GM12878 (cell line): ENCODE measurements around the gene DOCK2. TPM values are rescaled to one million over a fixed set of nuclear protein-coding genes. Genes with fewer than 3 reads are reported as not detected.

ENCODE experiments used
- ATAC-seq: fragments of 200-7000 bp; cut with Tn5 transposase; 3 replicates; pipeline ENCODE4 v1.9.1; 2020; ENCODE audit warnings: mild to moderate bottlenecking, moderate library complexity
- BruUV-seq: library from RNA; stranded (reverse); fragments of 400-500 nt; replicated peaks from 2 replicates; lab custom pipeline; 2021; lab: Mats Ljungman, UMichigan
- CTCF ChIA-PET: fragments of 300-600 bp; sonication (Branson Sonifier 250); formaldehyde crosslinking; extraction: SDS; loops from one replicate; lab custom pipeline; 2021; ENCODE audit warnings: inconsistent platforms; lab: Yijun Ruan, JAX
- POLR2A ChIA-PET: fragments of 350-600 bp; formaldehyde crosslinking; extraction: SDS; loops from one replicate; lab custom pipeline; 2021; ENCODE audit warnings: inconsistent platforms; lab: Charles Lee
- RAD21 ChIA-PET: fragments of 300-600 bp; sonication (Branson Sonifier 250); formaldehyde crosslinking; loops from one replicate; lab custom pipeline; 2023; ENCODE audit warnings: antibody characterized with exemption; ENCODE audit not compliant: unreplicated experiment; lab: Charles Lee
- SMC1A ChIA-PET: fragments of 300-600 bp; sonication (Branson Sonifier 250); formaldehyde crosslinking; loops from one replicate; lab custom pipeline; 2023; ENCODE audit not compliant: unreplicated experiment, uncharacterized antibody; lab: Charles Lee
- DNase-seq: peaks from one replicate; pipeline ENCODE4 v3.0.0-alpha.2; 2011; ENCODE audit warnings: low read depth, low spot score
- FAIRE-seq: peaks from 3 replicates; lab custom pipeline; 2011; peaks lifted over from hg19 to GRCh38; lab: Jason Lieb, UNC
- H2AFZ ChIP-seq: 2 replicates; pipeline ENCODE4 v1.6.0; 2011; ENCODE audit warnings: low read depth, low read length, control low read depth; ENCODE audit not compliant: control insufficient read depth
- H3K27ac ChIP-seq: 2 replicates; pipeline ENCODE4 v1.5.1; 2011; ENCODE audit warnings: control low read depth; ENCODE audit not compliant: control insufficient read depth, insufficient read depth
- H3K27me3 ChIP-seq, 2 experiments: replicated peaks in 1 of 2; 2 replicates each; pipeline versions ENCODE4 v1.6.0 to v1.6.1; 2011; ENCODE audit warnings: low read length in 1 of 2; ENCODE audit not compliant: control insufficient read depth in 2 of 2, insufficient read depth in 2 of 2
- H3K36me3 ChIP-seq, 2 experiments: 2 replicates each; pipeline ENCODE4 v1.5.1; 2011; ENCODE audit warnings: low read length in 1 of 2; ENCODE audit not compliant: control insufficient read depth in 2 of 2, insufficient read depth in 2 of 2
- H3K4me1 ChIP-seq: 2 replicates; pipeline ENCODE4 v1.6.1; 2011; ENCODE audit warnings: mild to moderate bottlenecking, low read length, moderate library complexity, mixed read lengths; ENCODE audit not compliant: control insufficient read depth, insufficient read depth
- H3K4me2 ChIP-seq: 2 replicates; pipeline ENCODE4 v1.6.0; 2011; ENCODE audit warnings: control low read depth; ENCODE audit not compliant: control insufficient read depth, insufficient read depth
- H3K4me3 ChIP-seq: fragments of 200-600 bp; sonication (generic); 2 replicates; pipeline ENCODE4 v1.5.1; 2016
- H3K79me2 ChIP-seq: 2 replicates; pipeline ENCODE4 v1.6.0; 2011; ENCODE audit warnings: low read length; ENCODE audit not compliant: control insufficient read depth, insufficient read depth
- H3K9ac ChIP-seq: 2 replicates; pipeline ENCODE4 v1.8.0; 2011; ENCODE audit warnings: low read length, control low read depth, mixed read lengths; ENCODE audit not compliant: control insufficient read depth, insufficient read depth
- H3K9me3 ChIP-seq: replicated peaks from 3 replicates; pipeline ENCODE4 v1.5.1; 2011; ENCODE audit warnings: mild to moderate bottlenecking, low read length; ENCODE audit not compliant: control insufficient read depth, insufficient read depth
- H4K20me1 ChIP-seq: 2 replicates; pipeline ENCODE4 v1.6.0; 2011; ENCODE audit not compliant: control insufficient read depth, insufficient read depth
- BACH1 ChIP-seq: fragments of 450-650 bp; IDR thresholded peaks from 2 replicates; pipeline ENCODE4 v1.6.1; 2017; ENCODE audit warnings: mild to moderate bottlenecking, borderline replicate concordance
- CEBPB ChIP-seq, 2 experiments: fragments of 150-350 bp in 1 of 2; IDR thresholded peaks; 2 replicates each; pipeline ENCODE4 v1.6.1; 2012 to 2014; ENCODE audit warnings: low read depth in 2 of 2, low read length in 2 of 2, borderline replicate concordance in 1 of 2, inconsistent platforms in 1 of 2
- CHD4 ChIP-seq: fragments of 200-600 bp; sonication (generic); IDR thresholded peaks from 2 replicates; pipeline ENCODE4 v1.6.1; 2016; ENCODE audit warnings: mild to moderate bottlenecking
- FOXK2 ChIP-seq: fragments of 450-650 bp; IDR thresholded peaks from 2 replicates; pipeline ENCODE4 v1.6.1; 2017; ENCODE audit warnings: mild to moderate bottlenecking, moderate library complexity
- POLR2AphosphoS2 ChIP-seq: IDR thresholded peaks from 2 replicates; pipeline ENCODE4 v1.6.1; 2011; ENCODE audit warnings: low read depth, mild to moderate bottlenecking, low read length, improper control_type of control experiment, moderate library complexity
- WGBS: methylation state at CpG from one replicate; pipeline ENCODE4 v1.1.6; 2016; ENCODE audit warnings: low lambda C conversion rate; ENCODE audit not compliant: insufficient replicate concordance, insufficient coverage; ENCODE audit errors: missing lambda C conversion rate; 5-methylcytosine and 5-hydroxymethylcytosine counted together
- in situ Hi-C: fragments of 300-500 bp; cut with MboI; formaldehyde crosslinking; loops from 9 replicates; pipeline ENCODE4 v1.14.3; 2018; ENCODE audit warnings: mixed read lengths
- intact Hi-C: fragments of 100-400 bp; cut with micrococcal nuclease; formaldehyde crosslinking; loops from one replicate; pipeline ENCODE4 v1.14.2; 2022; ENCODE audit not compliant: unreplicated experiment
- polyA plus RNA-seq, 11 experiments: library from polyadenylated mRNA; depleted of rRNA in 4 of 11; unstranded in 6 of 11; stranded (reverse) in 5 of 11; fragments of >200 nt; fragmentation: Nextera tagmentation in 4 of 11; fragmentation: Illumina TruSeq in 1 of 11; extraction: Ambion mirVana in 4 of 11; extraction: Trizol in 1 of 11; gene quantifications; 1 replicate in 1 of 11; 2 replicates in 10 of 11; pipeline versions ENCODE4 v1.2.1 to v1.2.3, GENCODE V29; 2011 to 2016; ENCODE audit warnings: inconsistent platforms in 2 of 11, missing spikeins in 2 of 11, low read depth in 1 of 11
- total RNA-seq, 4 experiments: library from RNA; depleted of rRNA in 3 of 4; stranded (reverse); fragments of >200 nt in 3 of 4; fragmentation: Illumina TruSeq in 1 of 4; extraction: Trizol in 1 of 4; gene quantifications; 2 replicates each; pipeline versions ENCODE4 v1.2.1 to v1.2.3, GENCODE V29; 2013 to 2021

The DOCK2 gene
- total and polyA plus RNA-seq, 10 of the 15 experiments (the other 5 are each of a cell fraction or from before 2014, with no cell fraction given), result 34.2 to 192 (median 118) TPM

DNA sequence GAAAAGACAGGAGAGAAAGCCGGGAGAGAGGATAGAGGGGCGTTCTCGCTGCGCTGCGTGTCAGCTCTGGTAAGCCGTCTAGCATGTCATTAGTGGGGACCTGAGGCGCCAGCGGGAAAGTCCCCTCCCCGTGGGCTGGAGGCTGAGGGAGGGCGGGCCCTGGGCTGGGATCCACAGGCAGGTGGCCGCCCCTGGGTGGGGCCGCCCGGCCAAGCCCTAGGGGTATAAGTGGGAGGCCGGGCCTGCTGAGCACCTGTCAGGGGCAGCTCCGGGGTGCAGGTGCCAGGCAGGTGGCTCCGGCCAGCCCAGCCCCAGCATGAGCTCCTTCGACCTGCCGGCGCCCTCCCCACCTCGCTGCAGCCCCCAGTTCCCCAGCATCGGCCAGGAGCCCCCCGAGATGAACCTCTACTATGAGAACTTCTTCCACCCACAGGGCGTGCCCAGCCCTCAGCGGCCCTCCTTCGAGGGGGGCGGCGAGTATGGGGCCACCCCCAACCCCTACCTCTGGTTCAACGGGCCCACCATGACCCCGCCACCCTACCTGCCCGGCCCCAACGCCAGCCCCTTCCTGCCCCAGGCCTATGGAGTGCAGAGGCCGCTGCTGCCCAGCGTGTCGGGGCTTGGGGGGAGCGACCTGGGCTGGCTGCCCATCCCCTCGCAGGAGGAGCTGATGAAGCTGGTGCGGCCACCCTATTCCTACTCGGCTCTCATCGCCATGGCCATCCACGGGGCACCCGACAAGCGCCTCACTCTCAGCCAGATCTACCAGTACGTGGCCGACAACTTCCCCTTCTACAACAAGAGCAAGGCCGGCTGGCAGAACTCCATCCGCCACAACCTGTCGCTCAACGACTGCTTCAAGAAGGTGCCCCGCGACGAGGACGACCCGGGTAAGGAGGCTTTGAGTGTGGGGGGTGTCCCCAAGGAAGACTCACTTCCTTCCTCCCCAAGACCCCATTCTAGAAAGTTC is 468.9 kb downstream of the DOCK2 start, which contains the start of gene FOXI1:
FOXI1 (plus strand) TSS at position 256 of the 970 bp plus-strand sequence; CDS start at position 317, 61 bp downstream.
- H3K79me2 ChIP-seq, result no peaks in the 10 kb centered on the region
- H3K9me3 ChIP-seq, result no peaks in the 10 kb centered on the region
- FAIRE-seq, result no peak
- ChIA-PET CTCF (no interaction called here), RAD21 (no interaction called here), SMC1A (no interaction called here), POLR2A (no interaction called here)
- no peak within 1 kb of the TSS for H3K4me2 ChIP-seq
- H4K20me1 ChIP-seq, result no peaks in the 10 kb centered on the region
- no peak; the same call in 2 of the 3 replicates for ATAC-seq
- H3K36me3 ChIP-seq, result no peaks in the 10 kb centered on the region
- H3K9ac ChIP-seq, result no peak within 1 kb of the TSS
- BruUV-seq, result no TSS peak
- H3K4me1 ChIP-seq, result no peaks in the 10 kb centered on the region
- H3K27me3 ChIP-seq, result no peaks in the 10 kb centered on the region; a peak in 1 of 4 replicates
- no peak within 1 kb of the TSS for H2AFZ ChIP-seq
- TF ChIP-seq POLR2AphosphoS2 (no peak), CHD4 (no peak), FOXK2 (no peak)
- DNase-seq, result no peak
- H3K4me3 ChIP-seq, result no peak within 1 kb of the TSS
- intact Hi-C loops (loop anchor here (10.0 kb wide), 1 partner anchor 229 kb away; no protein-coding TSS in a partner anchor), in situ Hi-C loops (no loop called here)
- 54% methylated on average over 35 of the region's 53 CpGs for WGBS
- H3K27ac ChIP-seq, result no peak within 1 kb of the TSS

DNA sequence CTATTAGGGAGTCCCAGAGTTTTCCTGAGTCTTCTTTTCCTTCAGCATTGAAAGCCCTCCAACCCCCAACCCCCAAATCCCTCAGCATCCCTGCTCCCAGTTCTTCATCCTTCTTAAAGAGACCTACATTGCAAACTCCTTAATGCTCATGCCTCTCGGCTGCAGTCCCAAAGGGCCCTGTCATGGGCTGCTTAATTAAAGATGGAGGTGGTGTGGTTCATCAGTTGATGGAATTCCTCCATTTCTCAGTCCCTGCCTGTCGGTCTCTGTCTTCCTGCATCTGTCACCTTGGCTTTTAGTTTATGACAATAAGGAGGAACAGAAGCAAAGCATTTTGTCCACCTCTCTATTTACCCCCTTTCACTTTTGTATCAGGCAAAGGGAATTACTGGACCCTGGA is 470.6 kb downstream of the DOCK2 start:
- H3K4me2 ChIP-seq, result no peak overlapping the region
- WGBS, result 23% methylated on average over 2 of the region's 2 CpGs
- DNase-seq, result no peak
- no peaks in the 10 kb centered on the region for H3K9me3 ChIP-seq
- no peak overlapping the region for H3K27ac ChIP-seq
- H3K36me3 ChIP-seq, result no peaks in the 10 kb centered on the region
- no TSS peak for BruUV-seq
- POLR2A ChIA-PET, result no interaction called here
- intact Hi-C loops, result loop anchor here (10.0 kb wide), 1 partner anchor 227 kb away; no protein-coding TSS in a partner anchor
- ATAC-seq, result no peak
- CTCF ChIA-PET, result no interaction called here
- no peak overlapping the region for H2AFZ ChIP-seq
- no peak overlapping the region for H3K9ac ChIP-seq
- no peaks in the 10 kb centered on the region for H3K4me1 ChIP-seq
- no peak for FAIRE-seq
- RAD21 ChIA-PET, result no interaction called here
- H3K79me2 ChIP-seq, result no peaks in the 10 kb centered on the region
- in situ Hi-C loops, result no loop called here
- TF ChIP-seq BACH1 (no peak), CEBPB (IDR thresholded peaks at IDR 0.05; ENCODE audit: borderline replicate concordance in 1 of 2, low read depth in 2 of 2, low read length in 2 of 2) (no peak)
- no peak overlapping the region for H3K4me3 ChIP-seq
- SMC1A ChIA-PET, result no interaction called here
- no peaks in the 10 kb centered on the region for H4K20me1 ChIP-seq
- H3K27me3 ChIP-seq, result peaks cover 0 to 1% of the 10 kb centered on the region in 2 experiments; a peak in 2 of 4 replicates
